ENCODE data around the gene OBP2A. TPM values are rescaled to one million over a fixed set of nuclear protein-coding genes. Genes with fewer than 3 reads are reported as not detected.

The OBP2A gene
- polyA plus RNA-seq, 1 donor (not counting 4 experiments of a cell fraction or from before 2014, with no cell fraction given): not detected

DNA sequence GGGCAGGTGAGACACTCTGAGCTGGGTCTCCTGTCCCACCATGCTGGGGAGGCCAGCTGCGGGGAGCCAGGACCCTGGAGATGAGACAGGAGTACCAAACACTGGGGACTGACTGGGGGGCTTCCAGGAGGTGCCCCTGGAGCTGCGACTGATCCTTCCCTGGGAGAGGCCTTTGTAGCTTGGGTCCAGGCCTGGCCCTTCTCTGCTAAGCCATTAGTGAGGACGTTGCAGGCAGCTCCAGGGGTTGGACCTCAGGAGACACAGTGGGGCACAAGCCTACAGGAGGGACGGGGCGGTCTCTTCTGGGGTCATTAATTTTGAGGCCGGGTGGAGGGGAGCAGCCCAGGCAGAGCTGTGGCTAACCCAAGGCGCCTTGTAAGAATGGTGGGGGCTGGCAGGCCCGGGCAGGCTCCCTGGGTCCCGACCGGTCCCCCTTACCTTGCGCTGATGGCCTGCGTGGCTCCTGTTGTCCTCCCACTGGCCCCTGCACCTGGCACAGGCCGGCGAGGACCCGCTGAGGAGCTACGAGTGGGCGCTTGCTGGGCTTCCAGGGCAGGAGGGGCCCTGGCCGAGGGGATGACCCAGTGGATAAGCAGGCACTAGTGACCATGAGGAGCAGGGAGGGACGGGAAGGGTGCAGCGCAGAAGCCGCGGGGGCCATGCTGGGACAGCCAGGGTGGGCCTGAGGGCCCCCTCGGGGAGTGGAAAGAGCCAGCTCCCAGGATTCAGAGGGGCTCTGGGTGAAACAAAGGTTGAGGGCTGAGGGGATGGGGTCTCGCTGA lies 40.3 kb upstream of the OBP2A start:
- Histone ChIP-seq H3K9ac (ENCODE audit: control insufficient read depth, extremely low read depth, insufficient read depth, low read length) (no peak overlapping the region), H3K4me3 (ENCODE audit: control insufficient read depth in 2 of 3, extremely low read depth in 1 of 3, insufficient read depth in 2 of 3, low read depth in 1 of 3, low read length in 3 of 3) (no peak overlapping the region), H3K36me3 (ENCODE audit: control insufficient read depth in 2 of 2, extremely low read depth in 1 of 2, insufficient read depth in 2 of 2, low read length in 2 of 2) (peaks cover 21 to 24% of the 10 kb centered on the region in 2 experiments), H3K4me2 (ENCODE audit: control insufficient read depth, extremely low read depth, insufficient read depth, low read depth, low read length) (no peak overlapping the region), H2AFZ (ENCODE audit: control insufficient read depth, low read length) (no peak overlapping the region), H3K79me2 (ENCODE audit: control insufficient read depth, insufficient read depth, low read length) (peaks cover 30% of the 10 kb centered on the region), H3K9me3 (ENCODE audit: control insufficient read depth, low read depth, low read length) (no peaks in the 10 kb centered on the region), H4K20me1 (ENCODE audit: control insufficient read depth, extremely low read depth, insufficient read depth, low read length) (peaks cover 5% of the 10 kb centered on the region), H3K4me1 (ENCODE audit: control insufficient read depth, extremely low read depth, insufficient read depth, low read length) (peaks cover 8% of the 10 kb centered on the region), H3K27ac (ENCODE audit: control insufficient read depth, insufficient read depth, low read length) (no peak overlapping the region), H3K27me3 (ENCODE audit: control insufficient read depth, extremely low read depth, insufficient read depth, low read length) (no peaks in the 10 kb centered on the region), H3K9me1 (ENCODE audit: control insufficient read depth, extremely low read depth, insufficient read depth, low read length) (no peaks in the 10 kb centered on the region)
- TF ChIP-seq CTCF (optimal IDR thresholded peaks at IDR 0.05 in 1 of 3, IDR thresholded peaks at IDR 0.05 in 1 of 3, conservative IDR thresholded peaks at IDR 0.05 in 1 of 3; ENCODE audit: extremely low read depth in 1 of 3, insufficient read depth in 2 of 3, low read length in 3 of 3): no peak
- no peak for TF ChIP-seq EZH2 (IDR thresholded peaks at IDR 0.05; ENCODE audit: low read length)
- DNase-seq (ENCODE audit: low read depth, low spot score): no peak
- dilution Hi-C loops (cut with MboI; ENCODE audit: extremely low pct_ligation_motif_present, low sequenced_read_pairs): no loop called here
- no peak for FAIRE-seq

DNA sequence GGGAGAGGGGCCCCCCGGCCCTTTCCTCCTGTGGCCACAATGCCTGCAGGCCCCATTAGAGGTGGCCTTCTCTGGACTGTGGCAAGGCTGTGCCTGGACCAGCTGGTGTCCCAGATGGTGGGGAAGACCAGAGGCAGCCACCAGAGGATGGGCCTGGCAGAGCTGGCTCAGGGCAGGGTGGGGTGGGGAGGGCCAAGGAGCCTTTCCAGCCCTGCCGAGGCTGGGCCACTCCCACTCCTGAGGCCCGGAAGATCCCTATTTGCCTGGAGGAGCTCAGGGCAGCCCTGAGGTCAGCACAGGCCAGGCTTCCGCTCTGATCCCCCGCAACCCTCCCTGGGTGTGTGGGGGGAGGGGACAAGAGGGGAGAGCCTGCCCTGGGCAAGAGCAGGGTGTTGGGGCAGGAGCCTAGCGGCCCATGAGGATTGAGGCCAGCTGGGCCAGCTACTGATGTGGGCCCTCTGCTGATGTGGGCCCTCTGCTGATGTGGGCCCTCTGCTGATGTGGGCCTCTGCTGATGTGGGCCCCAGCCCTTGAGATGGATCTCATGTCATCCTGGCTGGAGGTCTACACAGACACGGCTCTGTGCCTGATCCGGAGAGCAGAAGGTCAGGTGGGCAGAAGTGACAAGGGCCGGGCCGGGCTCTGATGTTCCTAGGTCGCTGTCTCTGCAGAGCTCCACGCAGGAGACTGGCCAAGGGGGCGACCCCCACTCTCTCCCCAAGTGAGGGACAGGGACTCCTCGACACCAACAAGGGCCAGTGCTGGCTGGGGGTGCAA lies 39.4 kb upstream of the OBP2A start:
- TF ChIP-seq EZH2 (IDR thresholded peaks at IDR 0.05; ENCODE audit: low read length): no peak
- no peak for TF ChIP-seq CTCF (optimal IDR thresholded peaks at IDR 0.05 in 1 of 3, IDR thresholded peaks at IDR 0.05 in 1 of 3, conservative IDR thresholded peaks at IDR 0.05 in 1 of 3; ENCODE audit: extremely low read depth in 1 of 3, insufficient read depth in 2 of 3, low read length in 3 of 3)
- H3K79me2 ChIP-seq (ENCODE audit: control insufficient read depth, insufficient read depth, low read length): peaks cover 21% of the 10 kb centered on the region
- H3K4me3 ChIP-seq (ENCODE audit: control insufficient read depth in 2 of 3, extremely low read depth in 1 of 3, insufficient read depth in 2 of 3, low read depth in 1 of 3, low read length in 3 of 3): no peak overlapping the region
- H4K20me1 ChIP-seq (ENCODE audit: control insufficient read depth, extremely low read depth, insufficient read depth, low read length): peaks cover 5% of the 10 kb centered on the region
- H3K36me3 ChIP-seq (ENCODE audit: control insufficient read depth in 2 of 2, extremely low read depth in 1 of 2, insufficient read depth in 2 of 2, low read length in 2 of 2): peaks cover 21 to 24% of the 10 kb centered on the region in 2 experiments
- dilution Hi-C loops (cut with MboI; ENCODE audit: extremely low pct_ligation_motif_present, low sequenced_read_pairs): no loop called here
- no peak overlapping the region for H3K27ac ChIP-seq (ENCODE audit: control insufficient read depth, insufficient read depth, low read length)
- H3K27me3 ChIP-seq (ENCODE audit: control insufficient read depth, extremely low read depth, insufficient read depth, low read length): no peaks in the 10 kb centered on the region
- no peaks in the 10 kb centered on the region for H3K9me1 ChIP-seq (ENCODE audit: control insufficient read depth, extremely low read depth, insufficient read depth, low read length)
- FAIRE-seq: no peak
- no peak for DNase-seq (ENCODE audit: low read depth, low spot score)
- H3K4me2 ChIP-seq (ENCODE audit: control insufficient read depth, extremely low read depth, insufficient read depth, low read depth, low read length): no peak overlapping the region
- no peak overlapping the region for H2AFZ ChIP-seq (ENCODE audit: control insufficient read depth, low read length)
- no peaks in the 10 kb centered on the region for H3K9me3 ChIP-seq (ENCODE audit: control insufficient read depth, low read depth, low read length)
- peaks cover 14% of the 10 kb centered on the region for H3K4me1 ChIP-seq (ENCODE audit: control insufficient read depth, extremely low read depth, insufficient read depth, low read length)
- no peak overlapping the region for H3K9ac ChIP-seq (ENCODE audit: control insufficient read depth, extremely low read depth, insufficient read depth, low read length)
